Breast epithelium (tissue), 3 donors: Measurements from ENCODE around the gene FGGY.

Experiments
- CTCF ChIP-seq, 3 donors: fragments of 450-650 bp; IDR thresholded peaks; one replicate each; pipeline ENCODE4 v1.5.1; 2016 to 2017; ENCODE audit warnings: antibody characterized with exemption in 3 of 3, mild to moderate bottlenecking in 3 of 3, moderate library complexity in 3 of 3
- POLR2A ChIP-seq: fragments of 450-650 bp; IDR thresholded peaks from one replicate; pipeline ENCODE4 v1.6.1; 2016; ENCODE audit warnings: antibody characterized with exemption, mild to moderate bottlenecking, moderate library complexity
- POLR2AphosphoS5 ChIP-seq, 3 donors: sonication (generic); formaldehyde crosslinking; IDR thresholded peaks; one replicate each; pipeline ENCODE4 v1.6.1; 2017; ENCODE audit warnings: antibody characterized with exemption in 3 of 3

GRCh38 chr1:59475737-59476136 is 178.8 kb downstream of the FGGY start:
- no peak for TF ChIP-seq POLR2A
- TF ChIP-seq CTCF (IDR thresholded peaks at IDR 0.05): no peak
- no peak for TF ChIP-seq POLR2AphosphoS5 (IDR thresholded peaks at IDR 0.05)
